Measurements from ENCODE around the gene TUBGCP3.

TUBGCP3 gene

GRCh38 chr13:112481458-112481857, 106.5 kb downstream of the TUBGCP3 start:
- no peak for DNase-seq (ENCODE audit: low read depth in 1 of 2, low spot score in 1 of 2)

- no peak for DNase-seq (ENCODE audit: low read depth in 1 of 2, low spot score in 1 of 2)
Measured at GRCh38 chr13:112479389-112479788, 108.6 kb downstream of the TUBGCP3 start.

GRCh38 chr13:112477070-112477619, 110.8 kb downstream of the TUBGCP3 start:
- no peak for DNase-seq (ENCODE audit: low read depth in 1 of 2, low spot score in 1 of 2)

- DNase-seq (ENCODE audit: low read depth in 1 of 2, low spot score in 1 of 2): no peak
Measured at GRCh38 chr13:112475889-112476288, 112.1 kb downstream of the TUBGCP3 start.

GRCh38 chr13:112474869-112475268, 113.1 kb downstream of the TUBGCP3 start:
- no peak for DNase-seq (ENCODE audit: low read depth in 1 of 2, low spot score in 1 of 2)

GRCh38 chr13:112473818-112474217, 114.1 kb downstream of the TUBGCP3 start:
- DNase-seq (ENCODE audit: low read depth in 1 of 2, low spot score in 1 of 2): no peak

- no peak for DNase-seq (ENCODE audit: low read depth in 1 of 2, low spot score in 1 of 2)
Measured at GRCh38 chr13:112469071-112469745, 118.7 kb downstream of the TUBGCP3 start.

GRCh38 chr13:112468069-112468468, 119.9 kb downstream of the TUBGCP3 start:
- no peak for DNase-seq (ENCODE audit: low read depth in 1 of 2, low spot score in 1 of 2)

GRCh38 chr13:112467236-112467635, 120.7 kb downstream of the TUBGCP3 start:
- DNase-seq (ENCODE audit: low read depth in 1 of 2, low spot score in 1 of 2): no peak

GRCh38 chr13:112466132-112467058, 121.6 kb downstream of the TUBGCP3 start:
- no peak for DNase-seq (ENCODE audit: low read depth in 1 of 2, low spot score in 1 of 2)

GRCh38 chr13:112465251-112466131, 122.5 kb downstream of the TUBGCP3 start:
- no peak for DNase-seq (ENCODE audit: low read depth in 1 of 2, low spot score in 1 of 2)

GRCh38 chr13:112464720-112465119, 123.2 kb downstream of the TUBGCP3 start:
- no peak for DNase-seq (ENCODE audit: low read depth in 1 of 2, low spot score in 1 of 2)

- DNase-seq (ENCODE audit: low read depth in 1 of 2, low spot score in 1 of 2): no peak
Measured at GRCh38 chr13:112462408-112462807, 125.5 kb downstream of the TUBGCP3 start.

- DNase-seq (ENCODE audit: low read depth in 1 of 2, low spot score in 1 of 2): no peak
Measured at GRCh38 chr13:112457485-112457884, 130.5 kb downstream of the TUBGCP3 start.

- no peak for DNase-seq (ENCODE audit: low read depth in 1 of 2, low spot score in 1 of 2)
Measured at GRCh38 chr13:112457081-112457480, 130.9 kb downstream of the TUBGCP3 start.

GRCh38 chr13:112456138-112457056, 131.6 kb downstream of the TUBGCP3 start:
- no peak for DNase-seq (ENCODE audit: low read depth in 1 of 2, low spot score in 1 of 2)

GRCh38 chr13:112455476-112456059, 132.4 kb downstream of the TUBGCP3 start:
- no peak for DNase-seq (ENCODE audit: low read depth in 1 of 2, low spot score in 1 of 2)

- no peak for DNase-seq (ENCODE audit: low read depth in 1 of 2, low spot score in 1 of 2)
Measured at GRCh38 chr13:112454648-112455334, 133.2 kb downstream of the TUBGCP3 start.
